Gastroesophageal sphincter (tissue), 3 donors: ENCODE data around the gene ADAM19.

Experiments
- POLR2A ChIP-seq, 2 donors: fragments of 450-650 bp; IDR thresholded peaks; one replicate each; pipeline ENCODE4 v1.6.1; 2017; ENCODE audit warnings: antibody characterized with exemption in 2 of 2, mild to moderate bottlenecking in 2 of 2, moderate library complexity in 1 of 2
- TF ChIP-seq, protein P1 (sequence below), 4 experiments: fragments of 200-600 bp in 2 of 4; fragments of 450-650 bp in 2 of 4; sonication (generic) in 1 of 4; IDR thresholded peaks; one replicate each; pipeline ENCODE4 v1.5.1; 2017 to 2019; ENCODE audit warnings: antibody characterized with exemption in 4 of 4, mild to moderate bottlenecking in 2 of 4, moderate library complexity in 2 of 4

DNA sequence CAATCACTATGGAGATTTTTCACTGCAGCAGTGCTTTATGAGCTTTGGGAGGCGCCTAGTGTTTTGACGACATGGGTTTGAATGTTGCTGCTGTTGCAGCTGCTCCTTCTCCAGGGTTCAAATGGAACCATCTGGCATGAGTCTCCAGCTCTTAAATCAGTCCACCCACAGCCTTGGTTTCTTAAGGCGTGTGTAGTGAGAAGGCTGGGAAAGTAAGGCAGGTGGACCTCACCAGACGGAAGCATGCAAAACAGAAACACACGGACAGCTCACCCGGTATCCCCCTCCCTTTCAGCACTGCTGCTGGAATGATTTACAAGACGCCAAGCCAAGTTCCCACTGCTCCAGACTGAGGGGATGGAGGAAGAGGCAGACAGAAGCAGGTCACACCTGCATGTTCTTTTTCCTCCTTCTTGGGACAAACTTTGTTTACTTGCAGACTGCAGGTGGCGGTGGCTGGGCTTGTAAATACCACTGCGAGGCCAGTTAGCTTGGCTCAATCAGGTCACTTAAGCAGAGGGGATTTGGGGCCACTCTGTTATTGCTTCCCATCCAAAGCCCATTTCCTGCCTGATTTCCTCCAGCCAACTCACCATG lies 47.4 kb downstream of the ADAM19 start:
- TF ChIP-seq, protein P1, sequence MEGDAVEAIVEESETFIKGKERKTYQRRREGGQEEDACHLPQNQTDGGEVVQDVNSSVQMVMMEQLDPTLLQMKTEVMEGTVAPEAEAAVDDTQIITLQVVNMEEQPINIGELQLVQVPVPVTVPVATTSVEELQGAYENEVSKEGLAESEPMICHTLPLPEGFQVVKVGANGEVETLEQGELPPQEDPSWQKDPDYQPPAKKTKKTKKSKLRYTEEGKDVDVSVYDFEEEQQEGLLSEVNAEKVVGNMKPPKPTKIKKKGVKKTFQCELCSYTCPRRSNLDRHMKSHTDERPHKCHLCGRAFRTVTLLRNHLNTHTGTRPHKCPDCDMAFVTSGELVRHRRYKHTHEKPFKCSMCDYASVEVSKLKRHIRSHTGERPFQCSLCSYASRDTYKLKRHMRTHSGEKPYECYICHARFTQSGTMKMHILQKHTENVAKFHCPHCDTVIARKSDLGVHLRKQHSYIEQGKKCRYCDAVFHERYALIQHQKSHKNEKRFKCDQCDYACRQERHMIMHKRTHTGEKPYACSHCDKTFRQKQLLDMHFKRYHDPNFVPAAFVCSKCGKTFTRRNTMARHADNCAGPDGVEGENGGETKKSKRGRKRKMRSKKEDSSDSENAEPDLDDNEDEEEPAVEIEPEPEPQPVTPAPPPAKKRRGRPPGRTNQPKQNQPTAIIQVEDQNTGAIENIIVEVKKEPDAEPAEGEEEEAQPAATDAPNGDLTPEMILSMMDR (IDR thresholded peaks at IDR 0.05) = no peak
- no peak for TF ChIP-seq POLR2A (IDR thresholded peaks at IDR 0.05)
